Keratinocyte (primary cell): ENCODE results near the gene FNDC3B. TPM values are rescaled to one million over a fixed set of nuclear protein-coding genes. Genes with fewer than 3 reads are reported as not detected.

Experiments used
- DNase-seq: peaks from one replicate; pipeline ENCODE4 v3.0.0-alpha.2; 2011; ENCODE audit warnings: low read depth, missing footprints, low spot score
- FAIRE-seq: peaks from 2 replicates; lab custom pipeline; 2011; peaks lifted over from hg19 to GRCh38; lab: Jason Lieb, UNC
- H2AFZ ChIP-seq: 2 replicates; pipeline ENCODE4 v1.6.0; 2012; ENCODE audit warnings: low read length, control low read depth, inconsistent platforms; ENCODE audit not compliant: control insufficient read depth
- H3K27ac ChIP-seq: 2 replicates; pipeline ENCODE4 v1.5.1; 2011; ENCODE audit warnings: low read length; ENCODE audit not compliant: control insufficient read depth, insufficient read depth
- H3K27me3 ChIP-seq: 3 replicates; pipeline ENCODE4 v1.6.0; 2011; ENCODE audit warnings: low read length; ENCODE audit not compliant: control insufficient read depth, insufficient read depth; ENCODE audit errors: extremely low read depth
- H3K36me3 ChIP-seq, 2 experiments: 2 replicates in 1 of 2; 3 replicates in 1 of 2; pipeline ENCODE4 v1.5.1; 2011; ENCODE audit warnings: low read length in 2 of 2, mild to moderate bottlenecking in 1 of 2; ENCODE audit not compliant: control insufficient read depth in 2 of 2, insufficient read depth in 2 of 2; ENCODE audit errors: extremely low read depth in 1 of 2
- H3K4me1 ChIP-seq: 3 replicates; pipeline ENCODE4 v1.5.1; 2011; ENCODE audit warnings: low read length; ENCODE audit not compliant: control insufficient read depth, insufficient read depth; ENCODE audit errors: extremely low read depth
- H3K4me2 ChIP-seq: 3 replicates; pipeline ENCODE4 v1.6.0; 2011; ENCODE audit warnings: low read depth, low read length; ENCODE audit not compliant: control insufficient read depth, insufficient read depth; ENCODE audit errors: extremely low read depth
- H3K4me3 ChIP-seq, 3 experiments: fragments of 200-600 bp in 1 of 3; sonication (generic) in 1 of 3; 2 replicates in 2 of 3; 3 replicates in 1 of 3; pipeline ENCODE4 v1.5.1; 2011 to 2016; ENCODE audit warnings: low read length in 3 of 3, mild to moderate bottlenecking in 3 of 3, control low read depth in 2 of 3, inconsistent platforms in 1 of 3, low read depth in 1 of 3, mixed read lengths in 1 of 3, mixed run types in 1 of 3, moderate library complexity in 1 of 3; ENCODE audit not compliant: control insufficient read depth in 2 of 3, insufficient read depth in 2 of 3; ENCODE audit errors: extremely low read depth in 1 of 3
- H3K79me2 ChIP-seq: 2 replicates; pipeline ENCODE4 v1.6.0; 2012; ENCODE audit warnings: low read length; ENCODE audit not compliant: control insufficient read depth, insufficient read depth
- H3K9ac ChIP-seq: 3 replicates; pipeline ENCODE4 v1.6.0; 2011; ENCODE audit warnings: low read length; ENCODE audit not compliant: control insufficient read depth, insufficient read depth; ENCODE audit errors: extremely low read depth
- H3K9me1 ChIP-seq: 3 replicates; pipeline ENCODE4 v1.6.0; 2011; ENCODE audit warnings: low read length; ENCODE audit not compliant: control insufficient read depth, insufficient read depth; ENCODE audit errors: extremely low read depth
- H3K9me3 ChIP-seq: 2 replicates; pipeline ENCODE4 v1.5.1; 2012; ENCODE audit warnings: low read depth, low read length; ENCODE audit not compliant: control insufficient read depth
- H4K20me1 ChIP-seq: 3 replicates; pipeline ENCODE4 v1.6.0; 2011; ENCODE audit warnings: low read length; ENCODE audit not compliant: control insufficient read depth, insufficient read depth; ENCODE audit errors: extremely low read depth
- CTCF ChIP-seq, 3 experiments: IDR thresholded peaks in 1 of 3; conservative IDR thresholded peaks in 1 of 3; optimal IDR thresholded peaks in 1 of 3; 2 replicates in 2 of 3; 3 replicates in 1 of 3; pipeline versions ENCODE3 to v1.5.1; 2011; ENCODE audit warnings: low read length in 3 of 3, mild to moderate bottlenecking in 3 of 3, moderate library complexity in 2 of 3, control low read depth in 1 of 3, inconsistent platforms in 1 of 3; ENCODE audit not compliant: insufficient read depth in 2 of 3; ENCODE audit errors: extremely low read depth in 1 of 3
- EZH2 ChIP-seq: IDR thresholded peaks from one replicate; pipeline ENCODE4 v1.6.1; 2012; ENCODE audit warnings: inconsistent platforms, mild to moderate bottlenecking, low read length, moderate library complexity
- dilution Hi-C: fragments of 300-500 bp; cut with MboI; formaldehyde crosslinking; loops from one replicate; pipeline ENCODE4 v1.7.0; 2020; ENCODE audit warnings: low sequenced_read_pairs; ENCODE audit not compliant: extremely low pct_ligation_motif_present
- polyA plus RNA-seq, 5 experiments: library from polyadenylated mRNA; depleted of rRNA in 3 of 5; stranded (reverse) in 3 of 5; stranded (forward) in 1 of 5; unstranded in 1 of 5; fragments of >200 nt; gene quantifications; 1 replicate in 1 of 5; 2 replicates in 3 of 5; 3 replicates in 1 of 5; pipeline versions ENCODE4 v1.2.1 to v1.2.3, GENCODE V29; 2011 to 2012; ENCODE audit warnings: missing spikeins in 2 of 5, low read depth in 1 of 5, low replicate concordance in 1 of 5

The FNDC3B gene
- polyA plus RNA-seq, 1 donor (not counting 4 experiments of a cell fraction or from before 2014, with no cell fraction given) = 31.4 TPM

DNA sequence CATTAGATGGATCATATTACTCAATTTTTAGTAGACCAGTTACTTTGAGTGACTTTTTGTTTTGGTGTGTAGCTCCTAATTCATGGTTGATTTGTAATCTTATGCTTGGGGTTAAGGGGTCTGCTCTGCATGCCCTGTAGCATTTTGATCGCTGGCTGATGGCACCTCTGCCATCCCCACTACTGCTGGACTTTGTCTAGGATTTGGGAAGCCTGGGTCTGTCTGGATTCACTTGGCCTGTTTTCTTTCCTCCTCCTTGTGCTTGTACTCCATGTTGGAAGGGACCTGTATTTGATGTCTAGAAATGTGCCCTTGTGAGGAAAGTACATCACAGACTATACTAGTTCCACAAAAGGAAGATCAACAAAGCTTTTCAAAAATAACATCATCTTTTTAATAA lies 154.1 kb downstream of the FNDC3B start:
- Histone ChIP-seq H3K9ac (no peak overlapping the region), H3K9me3 (no peaks in the 10 kb centered on the region), H3K4me1 (no peaks in the 10 kb centered on the region), H3K79me2 (peaks cover 58% of the 10 kb centered on the region), H3K9me1 (no peaks in the 10 kb centered on the region), H2AFZ (no peak overlapping the region), H4K20me1 (peaks cover 3% of the 10 kb centered on the region), H3K4me2 (no peak overlapping the region), H3K27me3 (no peaks in the 10 kb centered on the region), H3K36me3 (peaks cover 0 to 3% of the 10 kb centered on the region in 2 experiments), H3K4me3 (no peak overlapping the region), H3K27ac (no peak overlapping the region)
- FAIRE-seq = no peak
- no peak for TF ChIP-seq EZH2
- TF ChIP-seq CTCF (optimal IDR thresholded peaks at IDR 0.05 in 1 of 3, IDR thresholded peaks at IDR 0.05 in 1 of 3, conservative IDR thresholded peaks at IDR 0.05 in 1 of 3; ENCODE audit: extremely low read depth in 1 of 3, insufficient read depth in 2 of 3, low read length in 3 of 3) = no peak
- DNase-seq = no peak
- dilution Hi-C loops = no loop called here

DNA sequence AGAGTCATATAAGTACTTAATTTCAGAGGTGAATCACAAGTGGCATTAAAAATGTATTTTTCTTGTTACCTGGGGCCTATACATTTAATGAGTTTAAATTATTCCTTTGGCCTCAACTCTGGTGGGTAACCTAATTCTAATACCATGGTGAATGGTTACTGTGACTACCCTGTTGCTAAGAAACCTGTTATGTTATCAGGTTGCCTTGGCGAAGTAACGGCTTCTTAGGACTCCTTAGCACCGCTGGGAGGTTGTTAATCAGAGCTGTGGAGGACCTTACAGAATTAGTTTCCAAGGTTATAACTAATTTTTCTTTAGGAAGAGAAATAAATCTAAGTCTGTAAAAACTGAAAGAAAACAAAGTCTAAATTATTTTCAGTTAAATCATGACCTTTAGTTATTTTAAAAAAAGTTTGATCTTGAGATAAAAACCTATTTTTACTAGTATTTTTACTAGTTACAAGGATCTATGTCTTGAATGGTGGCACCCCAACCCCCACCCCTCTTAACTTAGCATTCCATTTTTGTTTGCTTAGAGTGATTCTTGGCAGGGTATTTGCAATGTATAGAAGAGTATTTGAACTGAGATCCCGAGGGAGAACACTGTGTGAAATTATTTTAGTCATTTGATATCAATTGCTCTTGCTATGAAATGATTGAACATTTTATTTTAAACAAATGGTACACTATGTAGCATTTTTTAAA lies 155.5 kb downstream of the FNDC3B start:
- H3K4me1 ChIP-seq = peaks cover 2% of the 10 kb centered on the region
- no peak overlapping the region for H3K27ac ChIP-seq
- H3K36me3 ChIP-seq = peaks cover under 1 to 3% of the 10 kb centered on the region in 2 experiments
- DNase-seq (no peak), FAIRE-seq (no peak)
- dilution Hi-C loops = no loop called here
- H3K9ac ChIP-seq = no peak overlapping the region
- no peaks in the 10 kb centered on the region for H3K9me1 ChIP-seq
- no peak overlapping the region for H3K4me2 ChIP-seq
- H3K27me3 ChIP-seq = no peaks in the 10 kb centered on the region
- no peak overlapping the region for H2AFZ ChIP-seq
- peaks cover 58% of the 10 kb centered on the region for H3K79me2 ChIP-seq
- TF ChIP-seq EZH2 = no peak
- no peak for TF ChIP-seq CTCF (optimal IDR thresholded peaks at IDR 0.05 in 1 of 3, IDR thresholded peaks at IDR 0.05 in 1 of 3, conservative IDR thresholded peaks at IDR 0.05 in 1 of 3; ENCODE audit: extremely low read depth in 1 of 3, insufficient read depth in 2 of 3, low read length in 3 of 3)
- H3K9me3 ChIP-seq = no peaks in the 10 kb centered on the region
- H3K4me3 ChIP-seq = no peak overlapping the region
- H4K20me1 ChIP-seq = peaks cover 3% of the 10 kb centered on the region
